Measurements from ENCODE around the gene PCTP.
A peak's percentile ranks its signal among the peaks of the same experiment; 100 is the strongest.

Gene PCTP

GRCh38 chr17:55811536-55811935, 60.7 kb downstream of the PCTP start:
- DNase-seq, result no peak

- no peak for DNase-seq
Observed at GRCh38 chr17:55812323-55812722, 61.5 kb downstream of the PCTP start.

GRCh38 chr17:55813944-55814343, 63.1 kb downstream of the PCTP start:
- no peak for DNase-seq

- DNase-seq, result no peak
Observed at GRCh38 chr17:55814377-55814776, 63.5 kb downstream of the PCTP start.

GRCh38 chr17:55816532-55817396, 65.9 kb downstream of the PCTP start:
- no peak for DNase-seq

- DNase-seq, result no peak
Observed at GRCh38 chr17:55817397-55817709, 66.5 kb downstream of the PCTP start.

GRCh38 chr17:55818026-55818425, 67.2 kb downstream of the PCTP start:
- no peak for DNase-seq

- no peak for DNase-seq
Observed at GRCh38 chr17:55818451-55819375, 67.9 kb downstream of the PCTP start.

GRCh38 chr17:55820675-55821074, 69.8 kb downstream of the PCTP start:
- no peak for DNase-seq

- no peak for DNase-seq
Observed at GRCh38 chr17:55822028-55822427, 71.2 kb downstream of the PCTP start.

- peak; percentile 3 for DNase-seq
Observed at GRCh38 chr17:55825213-55825612, 74.4 kb downstream of the PCTP start.

Data from NCI-H345 (cell line).